ENCODE measurements around the gene IFITM10. TPM values are rescaled to one million over a fixed set of nuclear protein-coding genes. Genes with fewer than 3 reads are reported as not detected.

IFITM10 gene
- total and polyA plus RNA-seq, 2 experiments from 2014 or later = 0.89 to 1.4 TPM

- 90% methylated on average over 10 of the region's 10 CpGs for WGBS (ENCODE audit: low lambda C conversion rate, missing lambda C conversion rate)
- H2AFZ ChIP-seq = no peak overlapping the region
- peaks cover 7% of the 10 kb centered on the region for H3K4me1 ChIP-seq (ENCODE audit: insufficient read depth)
- no peaks in the 10 kb centered on the region for H3K79me2 ChIP-seq
- no peaks in the 10 kb centered on the region for H3K9me2 ChIP-seq (replicated peaks; ENCODE audit: insufficient read depth)
- no peaks in the 10 kb centered on the region for H4K20me1 ChIP-seq (ENCODE audit: insufficient read depth, poor library complexity, severe bottlenecking)
- no peaks in the 10 kb centered on the region for H3K36me3 ChIP-seq (replicated peaks; ENCODE audit: insufficient read depth, low read depth)
- no peak overlapping the region for H3K4me2 ChIP-seq
- no peaks in the 10 kb centered on the region for H3K27me3 ChIP-seq
- no peak overlapping the region for H3K27ac ChIP-seq
- H3K4me3 ChIP-seq = no peak overlapping the region
- TF ChIP-seq EZH2 (IDR thresholded peaks at IDR 0.05; ENCODE audit: borderline replicate concordance) (no peak), EZH2phosphoT487 (IDR thresholded peaks at IDR 0.05; ENCODE audit: low read depth, severe bottlenecking, unreplicated experiment) (no peak)
- TF ChIP-seq, protein P1, sequence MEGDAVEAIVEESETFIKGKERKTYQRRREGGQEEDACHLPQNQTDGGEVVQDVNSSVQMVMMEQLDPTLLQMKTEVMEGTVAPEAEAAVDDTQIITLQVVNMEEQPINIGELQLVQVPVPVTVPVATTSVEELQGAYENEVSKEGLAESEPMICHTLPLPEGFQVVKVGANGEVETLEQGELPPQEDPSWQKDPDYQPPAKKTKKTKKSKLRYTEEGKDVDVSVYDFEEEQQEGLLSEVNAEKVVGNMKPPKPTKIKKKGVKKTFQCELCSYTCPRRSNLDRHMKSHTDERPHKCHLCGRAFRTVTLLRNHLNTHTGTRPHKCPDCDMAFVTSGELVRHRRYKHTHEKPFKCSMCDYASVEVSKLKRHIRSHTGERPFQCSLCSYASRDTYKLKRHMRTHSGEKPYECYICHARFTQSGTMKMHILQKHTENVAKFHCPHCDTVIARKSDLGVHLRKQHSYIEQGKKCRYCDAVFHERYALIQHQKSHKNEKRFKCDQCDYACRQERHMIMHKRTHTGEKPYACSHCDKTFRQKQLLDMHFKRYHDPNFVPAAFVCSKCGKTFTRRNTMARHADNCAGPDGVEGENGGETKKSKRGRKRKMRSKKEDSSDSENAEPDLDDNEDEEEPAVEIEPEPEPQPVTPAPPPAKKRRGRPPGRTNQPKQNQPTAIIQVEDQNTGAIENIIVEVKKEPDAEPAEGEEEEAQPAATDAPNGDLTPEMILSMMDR (IDR thresholded peaks at IDR 0.05; ENCODE audit: poor library complexity) = no peak
- DNase-seq (ENCODE audit: low spot score) = no peak
- no peaks in the 10 kb centered on the region for H3K9me3 ChIP-seq (ENCODE audit: low read depth)
These were observed 47.9 kb downstream of the IFITM10 start for GRCh38 chr11:1702506-1702905.

DNA sequence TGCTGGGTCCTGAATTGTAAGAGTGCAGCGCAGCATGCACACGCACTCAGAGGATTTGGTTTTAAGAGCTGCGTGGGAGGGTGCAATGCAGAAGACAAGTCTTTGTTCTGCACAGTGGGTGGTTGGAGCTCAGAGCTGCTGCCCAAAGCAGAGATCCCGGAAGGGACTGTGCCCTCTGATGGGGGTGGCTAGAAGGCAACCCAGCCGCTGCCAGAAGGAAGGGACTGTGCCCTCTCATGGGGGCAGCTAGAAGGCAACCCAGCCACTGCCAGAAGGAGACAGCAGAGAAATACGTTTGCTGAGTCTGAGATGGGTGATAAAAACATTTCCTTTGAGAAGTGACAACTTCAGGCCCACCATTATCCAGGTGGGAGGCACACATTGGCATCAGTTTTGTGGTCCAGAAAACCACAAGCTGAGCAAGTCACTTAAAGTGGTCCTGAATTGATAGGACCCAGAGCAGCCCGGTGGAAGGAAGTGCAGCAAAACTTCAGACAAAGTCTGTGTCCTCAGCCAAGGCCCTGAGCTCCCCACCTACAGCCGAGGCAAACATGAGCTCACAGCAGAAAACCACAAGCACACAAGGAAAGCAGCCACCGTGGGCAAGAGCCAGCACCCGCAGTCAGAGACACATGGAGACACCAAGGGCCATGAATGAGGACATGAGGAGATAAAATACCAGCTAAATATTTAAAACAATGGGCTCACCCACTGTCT is 49.1 kb downstream of the IFITM10 start:
- H3K27me3 ChIP-seq = no peaks in the 10 kb centered on the region
- H3K27ac ChIP-seq = no peak overlapping the region
- H3K9me2 ChIP-seq (replicated peaks; ENCODE audit: insufficient read depth) = no peaks in the 10 kb centered on the region
- TF ChIP-seq, protein P1 (IDR thresholded peaks at IDR 0.05; ENCODE audit: poor library complexity) = no peak
- TF ChIP-seq EZH2 (IDR thresholded peaks at IDR 0.05; ENCODE audit: borderline replicate concordance) = no peak
- no peaks in the 10 kb centered on the region for H4K20me1 ChIP-seq (ENCODE audit: insufficient read depth, poor library complexity, severe bottlenecking)
- DNase-seq (ENCODE audit: low spot score) = no peak
- H3K4me1 ChIP-seq (ENCODE audit: insufficient read depth) = peaks cover 5% of the 10 kb centered on the region
- no peaks in the 10 kb centered on the region for H3K9me3 ChIP-seq (ENCODE audit: low read depth)
- H3K4me3 ChIP-seq = no peak overlapping the region
- no peak overlapping the region for H3K4me2 ChIP-seq
- H3K36me3 ChIP-seq (replicated peaks; ENCODE audit: insufficient read depth, low read depth) = no peaks in the 10 kb centered on the region
- H3K79me2 ChIP-seq = no peaks in the 10 kb centered on the region
- WGBS (ENCODE audit: low lambda C conversion rate, missing lambda C conversion rate) = 67% methylated on average over 10 of the region's 10 CpGs
- H2AFZ ChIP-seq = no peak overlapping the region

DNA sequence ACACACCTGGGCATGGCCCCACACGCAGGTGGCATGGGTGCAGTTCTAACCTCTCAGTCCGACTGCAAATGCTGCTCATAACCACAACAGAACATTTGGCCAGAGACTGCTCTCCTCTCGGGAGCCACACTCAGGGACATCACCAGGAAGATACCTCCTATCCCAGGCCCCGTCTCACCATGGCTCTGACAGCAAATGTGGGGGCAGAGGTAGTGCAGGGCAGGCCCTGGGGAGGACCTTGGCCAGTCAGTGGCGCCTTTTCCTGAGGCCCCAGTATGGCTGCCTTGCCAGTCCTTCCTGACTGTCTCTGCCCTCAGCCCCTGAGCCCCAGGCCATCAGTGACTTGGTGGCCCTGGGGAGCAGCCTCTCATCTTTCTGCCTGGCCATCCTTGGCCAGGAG is 50.6 kb downstream of the IFITM10 start:
- no peaks in the 10 kb centered on the region for H3K9me3 ChIP-seq (ENCODE audit: low read depth)
- H4K20me1 ChIP-seq (ENCODE audit: insufficient read depth, poor library complexity, severe bottlenecking) = no peaks in the 10 kb centered on the region
- no peak for DNase-seq (ENCODE audit: low spot score)
- no peaks in the 10 kb centered on the region for H3K27me3 ChIP-seq
- H3K4me1 ChIP-seq (ENCODE audit: insufficient read depth) = no peaks in the 10 kb centered on the region
- H3K4me3 ChIP-seq = no peak overlapping the region
- no peak overlapping the region for H3K27ac ChIP-seq
- TF ChIP-seq, protein P1 (IDR thresholded peaks at IDR 0.05; ENCODE audit: poor library complexity) = no peak
- TF ChIP-seq EZH2 (IDR thresholded peaks at IDR 0.05; ENCODE audit: borderline replicate concordance) (no peak), EZH2phosphoT487 (IDR thresholded peaks at IDR 0.05; ENCODE audit: low read depth, severe bottlenecking, unreplicated experiment) (no peak)
- no peaks in the 10 kb centered on the region for H3K79me2 ChIP-seq
- H3K4me2 ChIP-seq = no peak overlapping the region
- no peaks in the 10 kb centered on the region for H3K9me2 ChIP-seq (replicated peaks; ENCODE audit: insufficient read depth)
- no peak overlapping the region for H2AFZ ChIP-seq
- WGBS (ENCODE audit: low lambda C conversion rate, missing lambda C conversion rate) = 89% methylated on average over 5 of the region's 5 CpGs
- no peaks in the 10 kb centered on the region for H3K36me3 ChIP-seq (replicated peaks; ENCODE audit: insufficient read depth, low read depth)
